ENCODE measurements around the gene EEF1G. TPM values are rescaled to one million over a fixed set of nuclear protein-coding genes. Genes with fewer than 3 reads are reported as not detected.

The EEF1G gene
- total and polyA plus RNA-seq, 2 of the 13 experiments (the other 11 are each of a cell fraction or from before 2014, with no cell fraction given) = 1,787 to 2,144 TPM

DNA sequence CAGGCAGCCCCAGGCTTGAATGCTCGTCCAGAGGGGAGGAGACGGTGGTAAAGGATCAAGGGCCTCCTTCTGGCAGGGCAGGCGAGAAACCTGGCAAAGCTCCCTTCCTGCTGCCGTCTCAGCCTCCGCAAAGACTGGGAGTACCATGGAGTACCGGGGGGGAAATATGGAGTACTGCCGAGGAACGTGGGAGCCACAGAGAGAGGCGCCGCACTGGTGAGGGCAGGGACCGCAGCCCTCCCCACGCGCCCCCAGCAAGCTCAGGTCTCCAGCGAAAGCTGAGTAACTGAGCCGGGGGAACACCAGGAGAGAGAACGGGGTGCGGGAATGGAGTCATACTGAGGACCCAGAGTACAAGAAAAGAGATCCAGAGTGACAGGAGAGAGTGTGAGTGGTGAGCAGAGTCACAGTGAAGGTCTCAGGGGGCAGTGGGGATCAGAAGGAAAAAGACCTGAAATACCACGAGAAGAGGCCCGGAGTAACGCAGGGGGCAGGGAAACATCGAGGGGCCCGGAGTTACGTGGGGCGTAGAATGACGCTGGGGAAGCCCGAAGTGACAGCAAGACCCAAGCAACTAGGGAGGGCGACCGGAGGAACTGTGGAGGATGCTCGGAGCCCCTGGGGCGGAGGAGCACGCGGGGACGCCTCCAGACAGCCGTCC lies 38.1 kb upstream of the EEF1G start (continued):
- TF ChIP-seq JUN (CRISPR knock-in tag; IDR thresholded peaks at IDR 0.05) = peak; percentile 2; the same call in 1 of the 2 replicates
- peak; percentile 57; the same call in 1 of the 2 replicates for TF ChIP-seq ZFX (CRISPR knock-in tag; IDR thresholded peaks at IDR 0.05; ENCODE audit: low read depth)
- TF ChIP-seq KDM5B (CRISPR knock-in tag; IDR thresholded peaks at IDR 0.05; ENCODE audit: borderline replicate concordance) = no peak; the same call in 1 of the 2 replicates
- TF ChIP-seq, protein P1, sequence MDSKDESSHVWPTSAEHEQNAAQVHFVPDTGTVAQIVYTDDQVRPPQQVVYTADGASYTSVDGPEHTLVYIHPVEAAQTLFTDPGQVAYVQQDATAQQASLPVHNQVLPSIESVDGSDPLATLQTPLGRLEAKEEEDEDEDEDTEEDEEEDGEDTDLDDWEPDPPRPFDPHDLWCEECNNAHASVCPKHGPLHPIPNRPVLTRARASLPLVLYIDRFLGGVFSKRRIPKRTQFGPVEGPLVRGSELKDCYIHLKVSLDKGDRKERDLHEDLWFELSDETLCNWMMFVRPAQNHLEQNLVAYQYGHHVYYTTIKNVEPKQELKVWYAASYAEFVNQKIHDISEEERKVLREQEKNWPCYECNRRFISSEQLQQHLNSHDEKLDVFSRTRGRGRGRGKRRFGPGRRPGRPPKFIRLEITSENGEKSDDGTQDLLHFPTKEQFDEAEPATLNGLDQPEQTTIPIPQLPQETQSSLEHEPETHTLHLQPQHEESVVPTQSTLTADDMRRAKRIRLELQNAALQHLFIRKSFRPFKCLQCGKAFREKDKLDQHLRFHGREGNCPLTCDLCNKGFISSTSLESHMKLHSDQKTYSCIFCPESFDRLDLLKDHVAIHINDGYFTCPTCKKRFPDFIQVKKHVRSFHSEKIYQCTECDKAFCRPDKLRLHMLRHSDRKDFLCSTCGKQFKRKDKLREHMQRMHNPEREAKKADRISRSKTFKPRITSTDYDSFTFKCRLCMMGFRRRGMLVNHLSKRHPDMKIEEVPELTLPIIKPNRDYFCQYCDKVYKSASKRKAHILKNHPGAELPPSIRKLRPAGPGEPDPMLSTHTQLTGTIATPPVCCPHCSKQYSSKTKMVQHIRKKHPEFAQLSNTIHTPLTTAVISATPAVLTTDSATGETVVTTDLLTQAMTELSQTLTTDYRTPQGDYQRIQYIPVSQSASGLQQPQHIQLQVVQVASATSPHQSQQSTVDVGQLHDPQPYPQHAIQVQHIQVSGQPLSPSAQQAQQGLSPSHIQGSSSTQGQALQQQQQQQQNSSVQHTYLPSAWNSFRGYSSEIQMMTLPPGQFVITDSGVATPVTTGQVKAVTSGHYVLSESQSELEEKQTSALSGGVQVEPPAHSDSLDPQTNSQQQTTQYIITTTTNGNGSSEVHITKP (CRISPR knock-in tag; IDR thresholded peaks at IDR 0.05; ENCODE audit: low read depth) = 0 out of 2 replicates have a peak, but pooled peaks have one; percentile 20
- TF ChIP-seq, protein P2, sequence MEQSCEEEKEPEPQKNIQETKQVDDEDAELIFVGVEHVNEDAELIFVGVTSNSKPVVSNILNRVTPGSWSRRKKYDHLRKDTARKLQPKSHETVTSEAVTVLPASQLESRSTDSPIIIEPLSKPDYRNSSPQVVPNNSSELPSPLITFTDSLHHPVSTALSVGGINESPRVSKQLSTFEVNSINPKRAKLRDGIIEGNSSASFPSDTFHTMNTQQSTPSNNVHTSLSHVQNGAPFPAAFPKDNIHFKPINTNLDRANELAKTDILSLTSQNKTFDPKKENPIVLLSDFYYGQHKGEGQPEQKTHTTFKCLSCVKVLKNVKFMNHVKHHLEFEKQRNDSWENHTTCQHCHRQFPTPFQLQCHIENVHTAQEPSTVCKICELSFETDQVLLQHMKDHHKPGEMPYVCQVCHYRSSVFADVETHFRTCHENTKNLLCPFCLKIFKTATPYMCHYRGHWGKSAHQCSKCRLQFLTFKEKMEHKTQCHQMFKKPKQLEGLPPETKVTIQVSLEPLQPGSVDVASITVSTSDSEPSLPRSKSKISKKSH (CRISPR knock-in tag; IDR thresholded peaks at IDR 0.05; ENCODE audit: borderline replicate concordance) = no peak
- TF ChIP-seq REXO4 (CRISPR knock-in tag; IDR thresholded peaks at IDR 0.05; ENCODE audit: borderline replicate concordance) = no peak
- TF ChIP-seq ZMAT3 (CRISPR knock-in tag; conservative IDR thresholded peaks at IDR 0.05) = no peak
- no peak for TF ChIP-seq XRCC5 (optimal IDR thresholded peaks at IDR 0.05; ENCODE audit: low read length)
- 0 out of 2 replicates have a peak, but pooled peaks have one; percentile 26 for TF ChIP-seq CAMTA2 (CRISPR knock-in tag; IDR thresholded peaks at IDR 0.05; ENCODE audit: borderline replicate concordance)
- no peak for TF ChIP-seq POLR2A (IDR thresholded peaks at IDR 0.05; ENCODE audit: insufficient read depth in 1 of 2, low read depth in 2 of 2, low read length in 2 of 2)
- no peak for TF ChIP-seq ZNF432 (CRISPR knock-in tag; IDR thresholded peaks at IDR 0.05; ENCODE audit: borderline replicate concordance)
- TF ChIP-seq CBFB (CRISPR knock-in tag; IDR thresholded peaks at IDR 0.05) = no peak
- TF ChIP-seq IRX3 (CRISPR knock-in tag; IDR thresholded peaks at IDR 0.05; ENCODE audit: borderline replicate concordance, low read depth) = no peak
- TF ChIP-seq, protein P3, sequence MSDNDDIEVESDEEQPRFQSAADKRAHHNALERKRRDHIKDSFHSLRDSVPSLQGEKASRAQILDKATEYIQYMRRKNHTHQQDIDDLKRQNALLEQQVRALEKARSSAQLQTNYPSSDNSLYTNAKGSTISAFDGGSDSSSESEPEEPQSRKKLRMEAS (IDR thresholded peaks at IDR 0.05) = peak; percentile 47
- TF ChIP-seq, protein P4, sequence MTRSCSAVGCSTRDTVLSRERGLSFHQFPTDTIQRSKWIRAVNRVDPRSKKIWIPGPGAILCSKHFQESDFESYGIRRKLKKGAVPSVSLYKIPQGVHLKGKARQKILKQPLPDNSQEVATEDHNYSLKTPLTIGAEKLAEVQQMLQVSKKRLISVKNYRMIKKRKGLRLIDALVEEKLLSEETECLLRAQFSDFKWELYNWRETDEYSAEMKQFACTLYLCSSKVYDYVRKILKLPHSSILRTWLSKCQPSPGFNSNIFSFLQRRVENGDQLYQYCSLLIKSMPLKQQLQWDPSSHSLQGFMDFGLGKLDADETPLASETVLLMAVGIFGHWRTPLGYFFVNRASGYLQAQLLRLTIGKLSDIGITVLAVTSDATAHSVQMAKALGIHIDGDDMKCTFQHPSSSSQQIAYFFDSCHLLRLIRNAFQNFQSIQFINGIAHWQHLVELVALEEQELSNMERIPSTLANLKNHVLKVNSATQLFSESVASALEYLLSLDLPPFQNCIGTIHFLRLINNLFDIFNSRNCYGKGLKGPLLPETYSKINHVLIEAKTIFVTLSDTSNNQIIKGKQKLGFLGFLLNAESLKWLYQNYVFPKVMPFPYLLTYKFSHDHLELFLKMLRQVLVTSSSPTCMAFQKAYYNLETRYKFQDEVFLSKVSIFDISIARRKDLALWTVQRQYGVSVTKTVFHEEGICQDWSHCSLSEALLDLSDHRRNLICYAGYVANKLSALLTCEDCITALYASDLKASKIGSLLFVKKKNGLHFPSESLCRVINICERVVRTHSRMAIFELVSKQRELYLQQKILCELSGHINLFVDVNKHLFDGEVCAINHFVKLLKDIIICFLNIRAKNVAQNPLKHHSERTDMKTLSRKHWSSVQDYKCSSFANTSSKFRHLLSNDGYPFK (CRISPR knock-in tag; IDR thresholded peaks at IDR 0.05; ENCODE audit: borderline replicate concordance) = peak; percentile 43; the same call in 1 of the 2 replicates
- peak; percentile 9; the same call in 1 of the 2 replicates for TF ChIP-seq KAT8 (CRISPR knock-in tag; IDR thresholded peaks at IDR 0.05)
- TF ChIP-seq ZSCAN21 (CRISPR knock-in tag; IDR thresholded peaks at IDR 0.05; ENCODE audit: borderline replicate concordance) = 0 out of 2 replicates have a peak, but pooled peaks have one; percentile 31
- TF ChIP-seq DPF2 (CRISPR knock-in tag; IDR thresholded peaks at IDR 0.05; ENCODE audit: borderline replicate concordance, low read depth) = no peak
- TF ChIP-seq ZNF33B (CRISPR knock-in tag; IDR thresholded peaks at IDR 0.05) = no peak
- peak; percentile 68 for TF ChIP-seq CHD2 (IDR thresholded peaks at IDR 0.05; ENCODE audit: low read depth, low read length)
- TF ChIP-seq ZNF260 (CRISPR knock-in tag; IDR thresholded peaks at IDR 0.05; ENCODE audit: borderline replicate concordance, low read depth) = no peak
- TF ChIP-seq NR3C1 (CRISPR knock-in tag; IDR thresholded peaks at IDR 0.05) = no peak

All from HepG2 (cell line).